ENCODE data around the gene STARD9. TPM values are rescaled to one million over a fixed set of nuclear protein-coding genes. Genes with fewer than 3 reads are reported as not detected.
A peak's percentile ranks its signal among the peaks of the same experiment; 100 is the strongest.
"Not testable (repeated sequence)": the region's sequence is repeated elsewhere in the genome, so short reads cannot be mapped to it uniquely, and the experiment has no call there.

STARD9 gene
- total RNA-seq, result 17.0 TPM
- long read RNA-seq, partial matches to known transcripts, result 18 of 28 reads
- long read RNA-seq, other reads (novel, unspliced or antisense), result 10 of 28 reads

GRCh38 chr15:42575188-42576039, at the start of gene STARD9:
Gene STARD9 (plus strand): TSS chr15:42575606. CDS start chr15:42575716, 110 bp downstream.
- peak; percentile 99 for DNase-seq (ENCODE audit: low spot score)

DNA sequence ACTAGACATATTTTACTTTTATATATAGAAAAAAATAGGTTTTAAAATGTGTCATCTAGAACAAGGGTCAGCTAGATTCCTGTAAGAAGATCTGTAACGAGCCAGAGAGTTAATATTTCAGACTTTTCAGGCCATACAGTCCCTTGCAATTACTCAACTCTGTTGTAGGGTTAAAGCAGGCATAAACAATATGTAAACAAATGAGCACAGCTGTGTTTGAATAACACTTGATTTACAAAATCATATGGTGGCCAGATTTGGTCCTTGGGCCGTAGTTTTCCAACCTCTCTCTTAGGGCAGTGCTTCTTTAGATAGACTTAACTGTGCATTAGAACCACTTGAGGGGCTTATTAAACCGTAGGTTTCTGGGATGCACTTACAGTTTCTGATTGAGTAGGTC, 46.4 kb upstream of the STARD9 start:
- no peak for DNase-seq (ENCODE audit: low spot score)

GRCh38 chr15:42533246-42533645, 42.2 kb upstream of the STARD9 start:
- no peak for DNase-seq (ENCODE audit: low spot score)

DNA sequence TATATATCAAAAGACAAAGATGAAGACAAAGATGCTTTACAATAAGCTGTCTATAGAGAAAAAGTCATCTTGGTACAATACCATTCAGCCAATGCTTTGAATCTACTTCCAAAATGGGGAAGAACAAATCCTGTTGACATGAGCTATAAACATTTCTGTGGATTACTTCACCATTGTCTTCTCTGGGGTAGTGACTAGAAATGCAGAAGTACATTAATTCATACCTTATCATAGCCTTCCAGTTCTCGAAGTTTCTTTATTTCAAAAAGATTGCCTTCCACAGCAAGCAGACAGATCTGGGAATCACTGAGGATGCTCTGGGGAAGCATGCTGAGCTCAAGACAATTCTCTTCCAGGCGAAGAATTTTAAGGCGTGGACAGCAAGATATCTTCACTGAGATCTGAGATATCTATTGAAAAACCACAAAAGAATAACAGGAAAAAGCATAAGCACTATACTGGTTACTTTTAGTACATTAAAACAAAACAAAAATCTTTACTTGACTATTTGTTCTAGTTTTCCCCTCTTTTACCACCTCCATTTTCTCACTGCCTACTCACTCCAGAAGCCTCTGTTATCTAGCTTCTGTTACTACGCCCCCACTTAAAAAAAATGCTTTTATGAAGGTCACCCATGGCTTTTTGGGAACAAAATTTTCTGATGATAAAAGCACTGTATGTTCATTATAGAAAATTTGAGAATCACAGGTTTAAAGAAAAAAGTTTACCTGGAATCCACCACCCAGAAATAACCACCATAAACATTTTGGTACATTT, 30.4 kb upstream of the STARD9 start:
- DNase-seq (ENCODE audit: low spot score), result no peak

DNA sequence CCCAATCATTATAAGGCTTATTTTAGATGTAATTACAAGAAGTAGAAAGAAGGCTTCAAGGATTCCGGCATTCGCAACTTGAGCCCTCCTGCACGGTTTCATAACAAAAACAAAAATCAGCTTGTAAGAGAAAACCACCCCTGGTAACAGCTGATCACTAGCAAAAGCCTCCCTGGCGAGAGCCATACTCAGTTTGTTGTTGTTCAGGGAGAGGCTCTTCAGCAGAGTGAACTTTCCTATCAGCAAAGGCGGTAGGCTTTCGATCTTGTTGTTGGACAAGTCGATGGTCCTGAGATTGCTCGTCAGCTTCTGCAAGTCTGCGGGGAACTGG, 27.5 kb upstream of the STARD9 start:
- no peak for DNase-seq (ENCODE audit: low spot score)

DNA sequence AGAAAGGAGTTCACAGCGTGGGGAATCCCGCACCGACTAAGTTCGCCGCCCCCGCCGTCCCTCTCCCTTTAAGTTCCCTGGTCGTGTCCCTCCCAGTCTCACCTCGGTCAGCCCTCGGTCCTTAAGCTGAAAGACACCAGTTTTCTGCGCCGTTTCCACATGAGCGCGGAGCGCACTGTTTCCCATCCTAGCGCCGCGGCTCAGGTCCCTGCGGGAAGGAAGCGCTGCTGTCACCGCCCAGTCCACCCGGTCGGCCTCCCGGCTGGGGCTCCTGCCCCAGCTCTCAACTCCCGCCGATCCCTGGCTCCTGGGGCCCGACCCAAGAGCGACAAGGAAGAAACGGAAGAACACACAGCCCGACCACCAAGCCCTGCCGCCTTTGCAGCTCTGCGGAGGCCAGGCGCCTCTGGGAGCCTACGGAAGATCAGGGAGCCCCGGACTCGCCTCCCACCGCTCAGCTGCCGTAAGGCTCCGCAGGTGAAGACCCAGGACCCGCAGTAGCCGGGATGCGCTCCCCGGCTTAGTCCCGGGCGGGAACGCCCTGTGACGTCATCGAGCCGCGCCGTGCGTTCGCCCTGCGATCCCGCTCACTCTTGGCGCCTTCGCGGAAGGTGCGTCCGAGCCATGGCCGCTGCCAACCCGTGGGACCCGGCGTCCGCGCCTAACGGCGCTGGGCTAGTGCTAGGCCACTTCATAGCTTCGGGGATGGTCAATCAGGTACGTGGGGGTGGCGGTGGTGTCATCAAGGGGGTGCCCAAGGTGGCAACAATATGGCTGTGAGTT, 27.0 kb upstream of the STARD9 start, which contains the start of the genes HAUS2 and LRRC57:
HAUS2 (plus strand) TSS at position 590 of the 783 bp plus-strand sequence; CDS start at position 625, 35 bp downstream.
LRRC57 (minus strand) TSS at position 545 of the 783 bp plus-strand sequence; CDS start at position 186, 359 bp downstream.
- peak; percentile 97 for DNase-seq (ENCODE audit: low spot score)

GRCh38 chr15:42549032-42549491, 26.3 kb upstream of the STARD9 start:
- DNase-seq (ENCODE audit: low spot score), result no peak

- no peak for DNase-seq (ENCODE audit: low spot score)
These were observed 25.5 kb upstream of the STARD9 start for GRCh38 chr15:42549741-42550392.

GRCh38 chr15:42553554-42553953, 21.9 kb upstream of the STARD9 start:
- no peak for DNase-seq (ENCODE audit: low spot score)

DNA sequence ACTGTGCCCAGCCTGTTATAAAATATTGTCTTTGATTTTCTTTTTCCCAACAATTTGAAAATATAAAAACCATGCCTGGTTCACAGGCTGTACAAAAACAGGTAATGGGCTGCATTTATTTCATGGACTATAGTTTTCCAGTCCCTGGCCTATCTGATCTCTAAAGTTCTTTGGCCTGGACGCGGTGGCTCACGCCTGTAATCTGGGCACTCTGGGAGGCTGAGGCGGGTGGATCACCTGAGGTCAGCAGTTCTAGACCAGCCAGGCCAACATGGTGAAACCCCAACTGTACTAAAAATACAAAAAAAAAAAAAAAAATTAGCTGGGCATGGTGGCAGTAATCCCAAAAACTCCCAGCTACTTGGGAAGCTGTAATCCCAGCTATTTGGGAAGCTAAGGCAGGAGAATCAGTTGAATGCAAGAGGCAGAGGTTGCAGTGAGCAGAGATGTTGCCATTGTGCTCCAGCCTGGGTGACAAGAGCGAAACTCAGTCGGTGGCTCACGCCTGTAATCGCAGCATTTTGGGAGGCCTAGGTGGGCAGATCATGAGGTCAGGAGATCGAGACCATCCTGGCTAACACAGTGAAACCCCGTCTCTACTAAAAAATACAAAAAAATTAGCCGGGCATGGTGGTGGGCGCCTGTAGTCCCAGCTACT, 18.7 kb upstream of the STARD9 start:
- DNase-seq (ENCODE audit: low spot score), result not testable (repeated sequence)

DNA sequence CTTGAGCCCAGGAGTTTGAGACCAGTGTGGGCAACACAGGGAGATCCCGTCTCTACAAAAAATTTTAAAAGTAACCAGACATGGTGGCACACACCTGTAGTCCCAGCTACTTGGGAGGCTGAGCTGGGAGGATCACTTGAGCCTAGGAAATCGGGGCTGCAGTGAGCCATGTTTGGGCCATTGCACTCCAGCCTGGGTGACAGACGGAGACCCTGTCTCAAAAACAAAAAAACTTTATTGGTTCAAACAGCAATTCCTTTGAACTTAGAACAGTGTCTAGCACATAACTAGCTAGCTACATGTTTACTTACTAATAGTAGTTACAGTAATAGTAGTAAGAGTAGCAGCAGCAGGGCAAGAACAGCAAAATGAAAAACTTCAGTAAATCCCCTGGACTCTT, 16.7 kb upstream of the STARD9 start:
- DNase-seq (ENCODE audit: low spot score), result no peak

DNA sequence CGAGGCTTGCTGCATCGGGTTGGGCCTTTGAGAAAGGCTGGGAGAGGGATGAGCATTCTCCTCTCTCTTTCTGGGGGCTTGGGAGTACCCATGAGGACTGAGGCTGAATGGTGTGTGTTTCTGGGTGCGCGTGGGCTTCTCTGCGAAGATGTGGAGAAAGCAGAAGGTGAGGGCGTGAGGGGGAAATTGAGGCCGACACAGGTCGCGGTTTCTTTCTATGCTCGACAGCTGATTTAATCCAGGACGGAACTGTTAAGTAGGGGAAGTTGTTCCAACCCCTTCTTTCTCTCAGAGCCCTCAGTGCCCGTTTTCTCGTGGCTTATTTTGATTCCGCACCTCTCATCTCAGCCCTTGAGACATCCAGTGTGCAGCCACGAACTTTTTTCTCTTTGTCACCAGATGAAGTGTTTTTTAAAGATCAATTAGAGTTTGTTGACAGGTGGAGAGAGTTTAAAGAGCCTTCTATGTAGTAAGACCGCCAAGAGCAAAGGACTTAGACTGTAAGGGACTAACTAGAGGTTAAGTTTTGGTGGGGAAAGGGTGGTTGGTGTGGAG, 711 bp downstream of the STARD9 start:
- DNase-seq (ENCODE audit: low spot score), result no peak

GRCh38 chr15:42576776-42577175, 1.4 kb downstream of the STARD9 start:
- no peak for DNase-seq (ENCODE audit: low spot score)

DNA sequence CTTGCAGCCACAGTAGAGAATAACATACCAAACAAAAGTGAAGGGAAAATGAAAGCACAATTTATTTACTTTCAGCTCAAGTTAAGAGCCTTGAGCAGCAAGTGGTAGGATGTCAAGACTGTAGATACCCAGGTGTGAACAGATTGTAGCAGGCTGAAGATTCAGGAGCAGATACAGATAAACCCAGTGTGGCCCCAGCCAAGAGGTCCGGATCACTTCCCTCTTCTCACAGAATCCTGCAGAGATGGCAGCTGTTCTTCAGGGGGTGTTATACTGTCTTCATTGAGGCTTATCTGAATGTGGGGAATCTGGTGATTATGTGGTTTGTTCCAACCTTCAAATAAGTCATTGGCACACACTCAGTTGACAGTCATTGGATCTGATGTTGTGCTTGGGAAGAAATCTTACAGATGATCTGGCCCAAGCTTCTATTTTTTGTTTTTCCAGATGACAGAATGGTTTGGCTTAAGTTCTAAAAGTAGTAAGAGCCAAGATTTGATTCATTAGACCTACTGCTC, 2.2 kb downstream of the STARD9 start:
- no peak for DNase-seq (ENCODE audit: low spot score)

- no peak for DNase-seq (ENCODE audit: low spot score)
These were observed 3.7 kb downstream of the STARD9 start for GRCh38 chr15:42578984-42579537.

DNA sequence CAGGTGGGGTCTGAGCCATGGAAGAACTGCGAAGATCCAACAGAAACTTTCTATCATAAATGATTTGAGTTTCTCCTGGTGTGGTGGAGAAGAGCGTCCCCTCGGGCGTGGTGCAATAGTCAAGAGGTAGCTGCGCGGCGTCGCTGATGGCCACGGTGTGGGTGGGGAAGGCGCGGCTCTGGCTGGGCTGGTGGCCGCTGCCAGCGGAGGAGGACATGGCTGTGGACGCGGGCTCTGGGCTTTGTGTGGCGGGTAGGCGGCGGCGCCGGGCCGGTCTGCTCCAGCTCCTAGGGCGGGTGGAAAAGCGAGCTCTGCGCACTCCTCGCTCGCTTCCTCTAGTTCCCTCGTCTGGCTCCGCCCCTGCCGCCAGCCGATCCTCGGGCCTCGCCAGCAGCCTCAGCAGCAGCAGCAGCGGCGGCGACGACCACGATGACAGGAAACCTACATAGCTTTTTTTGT, 5.9 kb downstream of the STARD9 start:
- DNase-seq (ENCODE audit: low spot score), result peak; percentile 94

- DNase-seq (ENCODE audit: low spot score), result no peak
These were observed 7.4 kb downstream of the STARD9 start for GRCh38 chr15:42582569-42583375.

Data from mesenteric fat pad (tissue), 1 donor.